Hindlimb muscle (tissue), 1 donor: ENCODE measurements around the gene GPX2. TPM values are rescaled to one million over a fixed set of nuclear protein-coding genes. Genes with fewer than 3 reads are reported as not detected.

Experiments used
- DNase-seq: peaks from one replicate; pipeline ENCODE4 v3.0.0-alpha.2; 2013
- polyA plus RNA-seq: library from polyadenylated mRNA; unstranded; fragments of 120-200 nt; gene quantifications from one replicate; pipeline ENCODE4 v1.2.1, GENCODE V29; 2013; ENCODE audit not compliant: insufficient read length

GPX2 gene
- polyA plus RNA-seq, 1 donor = 0.67 TPM

DNA sequence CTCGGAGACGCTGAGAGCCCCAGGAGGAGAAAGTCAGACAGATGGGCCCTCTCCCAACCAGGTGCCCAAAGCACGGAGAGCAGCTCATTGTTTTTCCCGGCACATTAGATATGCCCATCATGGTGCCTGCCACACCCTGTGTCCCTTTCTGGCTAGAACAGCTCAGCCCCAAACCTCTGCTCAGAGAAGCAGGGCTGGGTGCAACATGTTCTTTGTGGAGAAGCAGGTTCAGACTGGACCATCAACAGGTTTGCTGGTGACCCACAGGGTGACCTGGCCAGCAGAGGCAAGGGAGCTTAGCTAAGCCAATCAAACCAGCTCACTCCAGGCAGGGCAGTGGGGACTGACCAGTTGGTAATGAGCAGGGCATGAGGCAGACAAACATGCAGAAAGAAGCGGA lies 16.2 kb upstream of the GPX2 start:
- no peak for DNase-seq

DNA sequence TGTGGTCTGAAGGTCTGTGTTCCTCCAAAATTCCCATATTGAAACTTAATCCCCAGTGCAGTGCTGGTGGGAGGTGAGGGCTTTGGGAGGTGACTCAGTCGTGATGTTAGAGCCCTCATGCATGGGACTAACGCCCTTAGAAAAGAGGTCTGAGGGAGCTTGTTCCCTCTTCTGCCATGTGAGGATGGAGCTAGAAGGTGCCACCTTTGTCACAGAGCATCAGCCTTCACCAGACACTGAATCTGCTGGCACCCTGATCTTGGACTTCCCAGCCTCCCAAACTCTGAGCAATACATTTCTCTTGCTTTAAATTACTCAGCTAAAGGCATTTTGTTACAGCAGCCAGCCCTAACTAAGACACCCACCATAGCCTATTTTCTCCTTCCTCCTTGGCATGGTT lies 15.7 kb upstream of the GPX2 start:
- no peak for DNase-seq

DNA sequence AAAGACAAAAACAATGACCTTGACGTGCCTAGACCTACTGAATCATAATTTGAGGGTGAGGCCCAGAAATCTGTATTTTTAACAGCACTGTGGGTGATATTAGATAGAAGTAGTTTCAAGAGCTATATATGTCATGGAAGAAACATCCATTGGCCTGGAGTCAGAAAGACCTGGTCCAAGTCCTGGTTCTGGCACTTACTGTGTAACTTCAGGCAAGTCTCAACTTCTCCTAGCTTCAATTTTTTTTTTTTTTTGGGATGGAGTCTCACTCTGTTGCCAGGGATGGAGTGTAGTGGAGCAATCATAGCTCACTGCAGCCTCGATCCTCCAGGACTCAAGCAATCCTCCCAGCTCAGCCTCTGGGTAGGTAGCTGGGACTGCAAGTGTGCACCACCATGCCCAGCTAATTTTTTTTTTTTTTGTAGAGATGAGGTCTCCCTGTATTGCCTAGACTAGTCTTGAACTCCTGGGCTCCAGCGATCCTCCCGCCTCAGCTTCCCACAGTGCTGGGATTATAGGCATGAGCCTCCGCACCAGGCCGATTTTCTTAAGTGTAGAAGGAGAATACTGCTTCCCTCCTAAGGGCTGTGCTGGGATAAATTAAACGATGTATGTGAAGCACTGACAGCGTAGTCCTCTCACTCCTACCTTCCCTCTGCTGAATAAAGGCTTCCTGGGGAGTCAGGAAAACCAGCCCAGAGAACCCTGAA lies 14.3 kb upstream of the GPX2 start:
- DNase-seq = no peak

DNA sequence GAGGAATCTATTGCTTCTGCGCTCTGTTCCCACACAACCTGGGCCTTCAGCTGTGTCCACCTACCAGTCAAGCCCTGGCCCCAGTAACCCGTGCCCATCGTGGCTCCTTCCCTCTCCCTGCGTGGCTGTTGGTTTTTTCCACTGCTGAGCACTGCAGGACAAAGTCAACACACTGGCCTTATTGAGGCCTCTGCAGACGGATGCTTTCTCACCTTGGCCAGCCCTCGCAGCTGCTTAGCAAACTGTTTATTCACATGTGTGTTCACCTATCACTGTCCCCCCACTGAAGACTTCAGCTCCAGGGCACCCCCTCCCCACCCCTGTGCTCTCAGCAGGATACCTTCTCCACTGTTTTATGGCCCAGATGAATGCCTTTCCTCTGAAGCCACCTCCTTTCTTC lies 12.8 kb upstream of the GPX2 start:
- DNase-seq = no peak

DNA sequence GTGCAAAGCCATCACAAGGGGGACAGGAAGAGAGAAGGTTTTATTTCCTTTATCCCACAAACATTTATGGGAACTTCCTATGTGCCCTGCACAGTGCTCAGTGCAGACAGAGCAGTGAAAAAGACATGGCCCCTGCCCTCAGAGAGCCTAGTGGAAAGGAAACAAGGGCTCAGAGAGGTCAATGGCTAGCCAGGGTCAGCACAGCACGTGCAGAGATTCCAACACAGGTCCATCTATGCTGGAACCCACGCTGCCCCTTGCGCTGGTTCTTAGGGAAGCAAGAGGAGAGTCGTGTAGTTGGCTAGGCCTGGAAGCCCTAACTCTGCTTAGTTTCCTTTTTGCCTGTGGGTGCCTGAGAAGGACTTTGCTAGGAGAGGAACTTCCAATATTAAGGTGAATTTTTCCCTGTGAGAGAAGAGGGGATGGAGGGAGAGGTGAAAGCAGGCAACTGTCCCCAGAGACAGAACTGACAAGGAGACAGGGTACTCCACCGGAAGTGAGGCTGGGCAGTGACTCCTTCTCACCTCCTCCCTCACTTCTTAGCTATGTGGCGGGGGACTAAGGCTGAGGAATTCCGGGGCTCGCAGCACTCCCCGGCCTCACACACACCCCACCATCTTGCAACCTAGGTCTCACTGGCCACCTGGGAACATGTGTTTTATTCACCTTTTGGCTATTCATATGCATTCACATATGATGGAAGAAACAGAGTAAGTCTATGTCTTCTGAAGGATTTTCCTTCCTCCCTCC lies 12.1 kb upstream of the GPX2 start:
- no peak for DNase-seq

DNA sequence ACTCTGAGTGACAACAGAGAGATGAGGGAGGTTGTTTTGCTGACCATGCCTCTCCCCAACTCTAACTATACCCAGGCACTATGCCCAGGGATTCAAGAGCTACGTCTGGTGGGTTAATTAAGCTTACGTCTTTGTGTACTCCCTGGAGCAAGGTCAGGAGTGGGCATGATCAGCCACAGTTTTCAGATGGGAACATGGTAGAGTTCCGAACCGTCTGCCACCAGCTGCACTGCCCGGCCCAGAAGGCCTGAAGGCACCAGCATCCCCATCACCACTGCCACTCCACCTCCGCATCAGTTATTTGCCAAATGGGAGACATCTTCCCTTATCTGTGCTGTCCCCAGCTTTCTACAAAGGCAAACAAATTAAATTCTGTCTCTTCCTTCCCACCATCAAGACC lies 11.1 kb upstream of the GPX2 start:
- DNase-seq = no peak

DNA sequence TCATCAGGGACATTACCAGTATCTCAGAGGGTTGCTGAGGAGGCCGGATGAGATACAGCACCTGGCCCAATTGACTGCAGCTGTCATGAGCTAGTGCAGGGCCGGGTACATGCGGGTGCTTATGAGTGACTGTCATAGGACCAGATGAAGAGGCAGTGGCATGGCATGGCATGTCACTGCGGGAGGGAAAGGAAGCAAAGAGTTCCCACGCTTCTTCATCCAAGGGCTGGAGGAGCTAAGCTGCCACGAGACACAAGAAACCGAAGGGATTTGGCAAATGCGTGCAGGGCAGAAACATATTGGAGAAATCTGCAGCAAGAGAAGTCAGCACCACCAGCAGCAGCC lies 10.7 kb upstream of the GPX2 start:
- no peak for DNase-seq

DNA sequence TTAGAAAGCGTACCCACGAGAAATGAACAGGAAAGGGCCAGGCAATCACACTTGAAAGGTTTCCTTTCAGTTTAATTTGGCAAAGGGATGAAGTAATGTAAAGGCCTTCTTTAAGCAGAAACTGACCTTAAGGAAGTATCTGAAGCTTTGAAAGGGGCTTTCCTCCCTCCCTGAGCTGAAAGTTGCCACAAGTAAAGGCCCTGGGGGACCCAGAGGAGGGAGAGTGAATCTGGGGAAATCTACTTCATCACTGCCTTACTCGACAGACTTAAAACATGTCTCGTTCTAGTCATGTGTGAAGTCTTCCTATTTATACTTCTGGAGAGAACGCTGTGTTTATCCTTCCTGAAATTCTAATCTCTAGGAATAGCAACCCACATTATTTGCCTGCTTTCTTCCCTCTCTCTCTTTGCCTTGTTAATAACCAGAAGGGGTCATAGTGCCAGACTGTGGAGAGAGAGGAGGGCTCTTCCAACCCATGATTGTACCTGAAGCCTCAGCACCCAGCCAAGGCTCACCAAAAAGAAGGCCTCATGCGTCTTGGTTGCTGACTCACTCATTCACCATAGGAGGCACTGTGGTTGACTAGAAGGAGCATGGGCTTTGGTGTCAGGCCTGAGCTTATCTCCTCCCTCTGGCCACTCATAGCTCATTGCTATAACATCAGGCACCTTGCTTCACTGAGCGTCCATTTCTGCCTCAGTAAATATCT lies 10.2 kb upstream of the GPX2 start:
- no peak for DNase-seq

DNA sequence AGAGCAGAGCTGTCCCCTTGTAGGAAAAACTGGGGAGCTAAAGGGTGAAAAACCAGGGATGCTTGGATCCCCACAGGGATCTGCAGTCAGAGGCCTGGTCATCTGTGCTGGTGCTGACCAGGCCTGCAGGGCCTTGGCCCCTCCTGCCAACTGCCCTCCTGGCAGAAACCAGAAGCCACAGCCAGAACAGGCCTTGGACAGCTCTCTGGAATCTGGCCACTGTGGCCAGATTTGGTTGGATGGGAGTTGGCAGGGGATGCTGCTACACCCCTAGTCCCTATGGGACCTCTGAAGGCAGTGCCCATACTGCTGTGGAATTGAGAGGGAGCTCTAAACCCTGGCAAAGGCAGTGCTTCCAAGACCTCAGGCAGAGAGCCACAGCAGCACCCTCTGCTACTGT lies 9.2 kb upstream of the GPX2 start:
- DNase-seq = no peak

DNA sequence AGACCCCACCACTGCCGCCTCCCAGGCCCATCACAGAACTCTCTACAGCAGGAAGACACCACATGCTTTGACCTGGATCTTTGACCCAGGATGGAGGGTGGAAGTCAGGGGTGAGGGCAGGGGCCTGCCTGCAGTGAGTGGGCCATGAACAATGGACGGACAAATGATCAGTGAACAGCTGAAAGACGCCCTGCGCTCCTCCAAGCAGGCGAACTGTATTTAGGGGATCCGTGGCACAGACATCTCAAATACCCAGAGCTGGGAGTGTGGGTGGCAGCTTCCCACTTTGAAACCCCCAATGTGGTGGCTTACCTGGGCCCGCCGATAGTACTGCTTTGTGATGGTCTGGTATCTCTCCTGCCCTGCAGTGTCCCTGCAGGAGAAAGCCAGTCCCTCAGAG lies 8.7 kb upstream of the GPX2 start:
- no peak for DNase-seq

DNA sequence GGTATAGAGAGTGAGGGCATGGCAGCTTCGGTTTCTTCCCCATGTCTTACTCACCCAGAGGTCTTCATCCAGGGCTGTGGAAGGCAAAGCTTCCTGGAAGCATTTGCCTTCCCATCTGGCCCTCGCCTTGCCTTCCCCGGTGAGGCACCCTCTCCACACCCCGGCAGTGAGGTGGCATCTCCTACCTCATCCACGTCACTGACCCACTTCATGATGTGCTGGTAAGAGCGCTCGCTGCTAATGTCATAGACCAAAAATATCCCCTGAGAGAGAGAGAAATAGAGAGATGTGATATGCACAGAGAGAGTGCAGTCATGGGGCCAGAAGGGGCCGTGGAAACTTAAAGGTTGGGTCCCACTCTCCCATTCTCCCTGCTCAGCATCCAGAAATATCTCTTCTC lies 8.3 kb upstream of the GPX2 start:
- DNase-seq = no peak

DNA sequence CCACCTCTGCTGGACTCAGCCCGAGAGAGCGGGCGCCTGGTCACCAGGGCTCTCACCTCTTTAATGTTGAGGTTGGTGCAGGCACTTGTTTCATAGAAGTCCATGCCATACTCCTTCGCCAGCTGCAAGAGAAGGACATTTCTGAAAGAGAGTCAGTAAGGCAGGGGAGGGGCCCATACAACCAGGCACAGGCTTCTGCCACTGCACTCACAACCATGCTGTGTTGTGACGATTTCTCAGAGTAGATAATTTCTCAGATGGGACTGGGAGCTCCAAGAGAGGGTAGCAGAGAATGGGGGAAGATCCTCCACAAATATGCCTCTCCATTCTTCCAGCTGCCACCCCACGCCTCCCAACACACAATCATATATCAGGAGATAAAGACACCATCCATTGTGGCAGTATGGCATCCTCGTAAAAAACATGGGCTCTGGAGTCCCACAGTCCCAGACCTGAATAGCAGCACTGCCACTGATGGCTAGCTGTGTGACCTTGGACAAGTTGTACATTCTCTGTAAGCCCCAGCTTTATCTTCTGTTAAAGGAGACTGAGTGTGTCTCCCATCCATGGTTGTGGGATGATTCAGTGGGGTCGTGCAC lies 6.2 kb upstream of the GPX2 start:
- DNase-seq = no peak

DNA sequence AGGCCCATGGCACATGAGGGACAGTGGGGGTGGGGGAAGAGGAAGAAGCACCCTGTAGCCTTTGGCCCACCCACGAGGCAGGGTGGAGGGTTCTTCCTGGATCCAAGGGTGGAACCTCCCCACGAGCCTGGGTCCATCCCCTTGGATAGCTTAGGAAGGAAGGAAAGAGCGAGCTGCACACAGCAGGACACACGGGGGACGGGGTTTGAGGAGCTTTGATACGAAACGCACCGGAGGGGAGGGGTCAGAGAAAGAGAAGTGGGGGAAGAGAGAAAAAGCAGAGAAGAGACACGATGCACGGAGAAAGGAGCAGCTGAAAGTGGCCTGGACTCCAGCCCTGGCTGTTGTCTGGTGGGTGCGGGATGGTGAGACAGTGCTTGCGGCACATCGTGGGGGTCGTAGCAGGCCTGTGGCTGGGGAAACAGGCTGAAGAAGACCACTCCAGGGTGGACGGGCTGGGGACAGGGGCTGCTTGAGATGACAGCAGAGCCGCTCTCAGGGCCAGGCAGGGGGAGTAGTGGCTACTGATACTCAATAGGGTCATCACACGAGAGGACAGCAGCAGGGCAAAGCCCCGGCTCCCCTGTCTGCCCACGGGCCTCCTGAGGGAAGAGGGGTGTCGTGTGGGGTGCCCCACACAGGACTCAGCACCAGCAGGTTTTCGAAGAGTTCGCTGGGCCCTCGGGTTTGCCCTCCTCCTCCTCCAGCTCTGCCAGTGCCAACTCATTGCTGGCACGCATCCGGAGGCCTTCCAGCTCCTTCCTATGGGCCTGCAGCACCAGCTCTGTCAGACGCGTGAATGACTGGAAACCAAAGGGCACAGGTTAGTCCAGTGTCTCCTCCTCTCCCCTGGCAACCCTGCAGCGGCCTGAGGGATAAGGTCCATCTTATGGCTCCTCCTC lies 5.4 kb upstream of the GPX2 start:
- no peak for DNase-seq

DNA sequence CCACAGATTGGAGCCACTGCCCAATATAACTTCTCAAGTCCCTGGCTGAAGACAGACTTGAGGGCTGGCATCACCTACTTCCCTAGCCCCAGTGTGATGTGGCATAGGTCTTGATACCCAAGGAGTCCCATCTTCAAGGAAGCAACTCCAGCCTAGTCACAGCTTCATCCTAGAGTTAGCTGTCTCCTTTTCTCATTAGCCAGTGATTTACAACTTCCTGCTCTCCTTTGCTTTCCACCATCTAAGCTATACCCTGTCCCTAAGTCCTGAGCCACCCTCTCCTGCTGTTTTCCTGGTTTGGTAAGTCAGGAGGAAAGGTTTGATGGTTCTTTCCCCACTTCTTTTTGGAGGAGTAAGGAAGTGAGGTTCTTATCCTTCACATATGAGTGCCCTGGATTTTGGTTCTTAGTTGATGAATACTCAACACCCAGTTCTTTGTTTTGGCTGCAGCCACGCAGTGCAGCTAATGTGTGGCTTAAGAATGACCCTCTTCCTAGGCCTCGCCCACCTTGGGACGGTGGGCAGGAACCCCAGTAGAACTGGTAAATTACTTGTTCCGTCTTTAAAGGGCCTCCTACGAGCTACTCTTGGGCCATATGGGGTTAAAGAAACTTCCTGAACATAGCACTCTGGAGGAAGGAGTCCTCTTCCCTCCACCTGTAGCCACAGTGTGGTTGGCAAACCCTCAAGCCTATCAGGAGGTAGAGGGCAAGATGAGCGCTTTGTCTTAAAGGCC lies 3.9 kb upstream of the GPX2 start:
- no peak for DNase-seq

DNA sequence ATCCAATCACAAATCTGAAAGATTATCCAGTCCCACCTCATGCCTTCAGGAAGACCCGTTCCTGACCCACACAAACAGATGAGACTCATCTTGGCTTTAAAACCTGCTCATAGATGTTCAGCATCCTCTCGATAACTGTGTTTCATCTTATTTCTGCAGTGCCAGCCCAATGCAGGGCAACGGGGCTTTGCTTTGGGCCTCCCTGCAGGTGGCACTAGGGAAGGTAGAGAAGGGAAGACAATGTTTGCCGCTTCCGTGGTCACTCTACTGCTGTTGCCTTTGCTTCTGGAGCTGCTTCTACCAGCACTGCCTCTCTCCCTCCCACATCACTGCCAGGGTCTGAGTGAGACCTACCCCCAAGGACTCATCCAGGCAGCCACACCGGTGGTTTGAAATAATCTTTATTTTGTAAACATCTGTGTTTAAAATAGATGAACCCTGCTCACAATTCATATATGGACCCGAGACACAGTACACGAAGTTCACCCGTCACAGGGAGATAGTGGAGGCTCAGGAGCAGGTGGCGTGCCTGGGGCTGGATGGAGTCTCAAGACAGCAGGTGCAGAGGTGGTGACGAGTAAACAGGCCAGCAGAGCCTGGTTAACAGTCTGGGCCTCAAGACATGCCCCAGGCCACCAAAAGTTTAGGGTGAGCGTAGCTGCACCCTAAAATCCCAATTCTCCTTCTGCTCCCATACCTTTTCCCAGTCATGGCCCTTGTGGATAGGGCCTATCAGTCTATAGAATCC lies 3.1 kb upstream of the GPX2 start:
- no peak for DNase-seq

DNA sequence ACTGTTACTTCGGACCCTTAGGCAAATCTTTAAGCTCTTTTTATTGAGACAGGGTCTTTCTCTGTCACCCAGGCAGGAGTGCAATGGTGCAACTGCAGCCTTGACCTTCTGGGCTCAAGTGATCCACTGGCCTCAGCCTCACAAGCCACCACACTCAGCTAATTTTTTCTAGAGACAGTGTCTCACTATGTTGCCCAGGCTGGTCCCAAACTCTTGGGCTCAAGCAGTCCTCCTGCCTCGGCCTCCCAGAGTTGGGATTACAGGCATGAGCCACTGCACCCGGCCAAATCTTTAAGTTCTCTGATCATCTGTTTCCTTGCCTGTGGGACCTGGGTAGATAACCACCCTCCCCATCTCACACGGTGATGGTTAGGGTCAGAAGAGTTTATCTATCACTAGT lies 2.3 kb upstream of the GPX2 start:
- DNase-seq = no peak

DNA sequence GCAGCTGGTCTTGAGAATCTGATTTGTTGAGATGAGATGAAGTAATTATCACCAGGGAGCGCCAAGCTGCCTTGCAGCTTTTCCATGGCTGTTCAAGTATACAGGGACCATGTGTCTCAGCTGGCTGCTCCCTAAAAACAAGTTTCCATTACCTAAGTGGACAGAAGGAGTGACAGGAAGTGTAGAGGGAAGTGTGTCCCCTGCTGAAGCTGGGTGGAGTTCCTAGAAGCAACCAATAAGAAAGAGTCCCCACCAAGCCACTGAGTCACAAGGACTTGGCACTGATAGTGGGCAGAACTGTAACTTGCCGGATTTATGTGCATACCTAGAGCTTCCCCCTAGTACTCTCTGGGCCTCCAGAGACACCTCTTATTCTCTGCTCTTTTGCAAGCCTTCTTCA lies 1.5 kb upstream of the GPX2 start:
- no peak for DNase-seq

DNA sequence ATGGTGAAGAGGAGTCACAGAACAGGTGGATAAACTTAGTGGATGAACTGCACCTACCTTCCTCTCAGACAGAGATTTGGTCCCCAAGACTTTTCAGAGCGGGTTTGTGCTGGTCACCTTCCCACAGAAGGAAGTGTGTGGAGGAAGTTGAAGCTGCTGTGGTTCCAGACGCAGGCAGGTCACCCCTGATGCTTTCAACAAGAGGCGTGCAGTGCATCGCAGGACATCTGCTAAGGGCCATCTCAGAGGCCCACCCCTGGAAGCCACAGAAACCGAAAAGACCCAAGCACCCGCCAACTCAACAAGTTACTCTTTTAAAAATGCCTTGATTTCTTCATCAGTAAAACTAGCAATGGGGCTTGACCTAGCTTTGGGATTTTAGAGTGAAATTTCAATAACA lies 1.0 kb upstream of the GPX2 start:
- no peak for DNase-seq

DNA sequence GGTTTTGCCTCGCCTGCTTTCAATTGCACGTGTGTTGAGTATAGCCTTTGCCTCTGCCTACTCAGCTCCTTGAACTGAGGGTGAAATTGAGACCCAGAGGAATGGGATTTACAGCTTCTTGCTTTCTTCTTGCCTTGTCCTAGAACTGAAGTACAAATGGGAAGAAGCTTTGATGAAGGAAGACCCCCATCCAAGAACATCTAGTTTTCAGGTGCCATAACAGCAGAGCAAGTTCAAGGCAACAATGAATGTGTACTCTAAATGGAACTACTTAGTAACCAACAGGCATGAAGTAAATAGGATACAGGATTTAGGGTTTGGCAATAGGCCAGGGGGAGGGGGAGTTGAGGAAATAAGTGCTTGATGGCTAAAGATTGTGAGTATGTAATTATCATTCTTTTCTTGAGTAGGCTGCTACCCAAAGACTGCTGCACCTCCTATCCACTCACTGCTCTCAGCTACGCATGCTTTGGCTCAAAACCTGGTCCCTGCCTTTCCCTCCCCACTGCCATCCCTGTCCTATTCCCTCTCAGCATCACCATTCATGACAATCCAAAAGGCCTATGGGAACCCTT lies 2.1 kb downstream of the GPX2 start:
- DNase-seq = no peak

DNA sequence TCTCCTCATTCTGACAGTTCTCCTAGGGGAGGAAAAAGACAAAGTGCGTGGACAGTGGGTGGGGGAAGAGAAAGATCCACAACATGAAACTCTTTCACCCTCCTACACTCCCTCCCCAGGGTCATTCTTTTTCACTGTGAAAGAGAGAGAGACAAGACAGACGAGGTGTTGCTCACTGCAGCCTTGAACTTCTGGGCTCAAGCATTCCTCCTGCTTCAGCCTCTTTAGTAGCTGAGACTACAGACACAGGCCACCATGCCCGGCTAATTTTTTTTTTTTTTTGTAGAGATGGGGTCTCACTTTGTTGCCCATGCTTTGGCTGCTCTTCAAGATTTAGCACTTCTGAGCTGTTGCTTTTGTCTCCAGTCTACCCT lies 2.7 kb downstream of the GPX2 start:
- no peak for DNase-seq
